ENCODE results near the gene LRP2. TPM values are rescaled to one million over a fixed set of nuclear protein-coding genes. Genes with fewer than 3 reads are reported as not detected.

LRP2 gene
- total and polyA plus RNA-seq, 2 experiments from 2014 or later, result 8.1 to 38.3 TPM

GRCh38 chr2:169082995-169083394, 279.3 kb downstream of the LRP2 start:
- Histone ChIP-seq H3K9me3 (ENCODE audit: low read depth) (no peaks in the 10 kb centered on the region), H3K9me2 (replicated peaks; ENCODE audit: insufficient read depth) (no peaks in the 10 kb centered on the region), H3K79me2 (no peaks in the 10 kb centered on the region), H3K36me3 (replicated peaks; ENCODE audit: insufficient read depth, low read depth) (no peaks in the 10 kb centered on the region), H2AFZ (no peak overlapping the region), H3K4me1 (ENCODE audit: insufficient read depth) (no peaks in the 10 kb centered on the region), H3K4me3 (no peak overlapping the region), H3K4me2 (no peak overlapping the region), H3K27ac (no peak overlapping the region), H4K20me1 (ENCODE audit: insufficient read depth, poor library complexity, severe bottlenecking) (no peaks in the 10 kb centered on the region), H3K27me3 (no peaks in the 10 kb centered on the region)
- WGBS (ENCODE audit: low lambda C conversion rate, missing lambda C conversion rate), result 98% methylated on average over 4 of the region's 4 CpGs
- DNase-seq (ENCODE audit: low spot score), result no peak
- TF ChIP-seq EZH2phosphoT487 (IDR thresholded peaks at IDR 0.05; ENCODE audit: low read depth, severe bottlenecking, unreplicated experiment), result no peak
- no peak for TF ChIP-seq EZH2 (IDR thresholded peaks at IDR 0.05; ENCODE audit: borderline replicate concordance)
- no peak for TF ChIP-seq CTCF (IDR thresholded peaks at IDR 0.05; ENCODE audit: poor library complexity)

- no peak for DNase-seq (ENCODE audit: low spot score)
- no peaks in the 10 kb centered on the region for H3K36me3 ChIP-seq (replicated peaks; ENCODE audit: insufficient read depth, low read depth)
- H3K27me3 ChIP-seq, result no peaks in the 10 kb centered on the region
- no peaks in the 10 kb centered on the region for H4K20me1 ChIP-seq (ENCODE audit: insufficient read depth, poor library complexity, severe bottlenecking)
- H3K4me1 ChIP-seq (ENCODE audit: insufficient read depth), result no peaks in the 10 kb centered on the region
- no peaks in the 10 kb centered on the region for H3K9me2 ChIP-seq (replicated peaks; ENCODE audit: insufficient read depth)
- no peak for TF ChIP-seq EZH2phosphoT487 (IDR thresholded peaks at IDR 0.05; ENCODE audit: low read depth, severe bottlenecking, unreplicated experiment)
- no peak for TF ChIP-seq CTCF (IDR thresholded peaks at IDR 0.05; ENCODE audit: poor library complexity)
- TF ChIP-seq EZH2 (IDR thresholded peaks at IDR 0.05; ENCODE audit: borderline replicate concordance), result no peak
- H3K79me2 ChIP-seq, result no peaks in the 10 kb centered on the region
- no peak overlapping the region for H3K27ac ChIP-seq
- H3K9me3 ChIP-seq (ENCODE audit: low read depth), result no peaks in the 10 kb centered on the region
- H3K4me3 ChIP-seq, result no peak overlapping the region
- H3K4me2 ChIP-seq, result no peak overlapping the region
- no peak overlapping the region for H2AFZ ChIP-seq
- whole genome bisulfite sequencing (ENCODE audit: low lambda C conversion rate, missing lambda C conversion rate), result 48% methylated on average over 5 of the region's 5 CpGs
Observed at GRCh38 chr2:169081551-169081950, 280.8 kb downstream of the LRP2 start.

GRCh38 chr2:169080250-169081069, 281.9 kb downstream of the LRP2 start:
- no peaks in the 10 kb centered on the region for H3K9me3 ChIP-seq (ENCODE audit: low read depth)
- H3K79me2 ChIP-seq, result no peaks in the 10 kb centered on the region
- no peak overlapping the region for H3K27ac ChIP-seq
- H3K36me3 ChIP-seq (replicated peaks; ENCODE audit: insufficient read depth, low read depth), result no peaks in the 10 kb centered on the region
- H3K4me2 ChIP-seq, result no peak overlapping the region
- H3K4me1 ChIP-seq (ENCODE audit: insufficient read depth), result no peaks in the 10 kb centered on the region
- H4K20me1 ChIP-seq (ENCODE audit: insufficient read depth, poor library complexity, severe bottlenecking), result no peaks in the 10 kb centered on the region
- no peak for TF ChIP-seq EZH2phosphoT487 (IDR thresholded peaks at IDR 0.05; ENCODE audit: low read depth, severe bottlenecking, unreplicated experiment)
- no peak for TF ChIP-seq EZH2 (IDR thresholded peaks at IDR 0.05; ENCODE audit: borderline replicate concordance)
- no peak for TF ChIP-seq CTCF (IDR thresholded peaks at IDR 0.05; ENCODE audit: poor library complexity)
- H2AFZ ChIP-seq, result no peak overlapping the region
- no peaks in the 10 kb centered on the region for H3K9me2 ChIP-seq (replicated peaks; ENCODE audit: insufficient read depth)
- no peak overlapping the region for H3K4me3 ChIP-seq
- DNase-seq (ENCODE audit: low spot score), result no peak
- H3K27me3 ChIP-seq, result no peaks in the 10 kb centered on the region
- WGBS (ENCODE audit: low lambda C conversion rate, missing lambda C conversion rate), result 93% methylated on average over 2 of the region's 2 CpGs

All from hepatocyte (in vitro differentiated cells).